HEK293 (cell line): ENCODE data around the gene ADAM8.
A peak's percentile ranks its signal among the peaks of the same experiment; 100 is the strongest.

Experiments used
- CTCF ChIA-PET: fragments of 350-600 bp; formaldehyde crosslinking; extraction: SDS; loops from one replicate; lab custom pipeline; 2021; ENCODE audit warnings: antibody characterized with exemption; lab: Yijun Ruan, JAX
- POLR2A ChIA-PET: fragments of 300-600 bp; formaldehyde crosslinking; extraction: SDS; loops from one replicate; lab custom pipeline; 2020; ENCODE audit warnings: antibody characterized with exemption, inconsistent platforms; lab: Yijun Ruan, JAX
- H3K27ac ChIP-seq: fragments of 200-500 bp; sonication (Bioruptor generic); 2 replicates; pipeline ENCODE4 v1.5.1; 2014; ENCODE audit warnings: low read depth, low read length, control low read depth, inconsistent platforms; ENCODE audit errors: extremely low read depth
- H3K36me3 ChIP-seq, 2 experiments: fragments of 200-500 bp in 1 of 2; sonication (Bioruptor generic) in 1 of 2; 1 replicate in 1 of 2; 2 replicates in 1 of 2; pipeline ENCODE4 v1.5.1; 2014 to 2017; ENCODE audit warnings: inconsistent platforms in 2 of 2, low read length in 2 of 2; ENCODE audit not compliant: control insufficient read depth in 2 of 2, insufficient read depth in 1 of 2
- H3K4me1 ChIP-seq: fragments of 200-500 bp; sonication (Bioruptor generic); 2 replicates; pipeline ENCODE4 v1.5.1; 2014; ENCODE audit warnings: mild to moderate bottlenecking, low read length, inconsistent platforms; ENCODE audit not compliant: control insufficient read depth, insufficient read depth
- H3K4me3 ChIP-seq: 2 replicates; pipeline ENCODE4 v1.5.1; 2011; ENCODE audit warnings: low read depth, mild to moderate bottlenecking, control low read depth, low read length, moderate library complexity
- H3K9me3 ChIP-seq: fragments of 200-500 bp; sonication (Bioruptor generic); 2 replicates; pipeline ENCODE4 v1.5.1; 2014; ENCODE audit warnings: low read depth, low read length, inconsistent platforms; ENCODE audit not compliant: control insufficient read depth, insufficient read depth
- EGR2 ChIP-seq: fragments of 450-650 bp; formaldehyde crosslinking; IDR thresholded peaks from 2 replicates; pipeline ENCODE4 v1.5.1; 2016; ENCODE audit warnings: low read depth, missing biosample characterization, missing genetic modification characterization
- GLIS2 ChIP-seq: fragments of 450-650 bp; formaldehyde crosslinking; IDR thresholded peaks from 2 replicates; pipeline ENCODE4 v1.5.1; 2016; ENCODE audit warnings: missing biosample characterization, missing genetic modification characterization
- HOXD13 ChIP-seq: sonication (generic); formaldehyde crosslinking; IDR thresholded peaks from 2 replicates; pipeline ENCODE4 v1.8.0; 2022; ENCODE audit warnings: missing genetic modification reagents, borderline replicate concordance
- KLF1 ChIP-seq: fragments of 450-650 bp; formaldehyde crosslinking; IDR thresholded peaks from 2 replicates; pipeline ENCODE4 v1.5.1; 2016; ENCODE audit warnings: missing biosample characterization, missing genetic modification characterization
- MEIS1 ChIP-seq: sonication (generic); formaldehyde crosslinking; IDR thresholded peaks from 2 replicates; pipeline ENCODE4 v1.8.1; 2022; ENCODE audit warnings: missing genetic modification reagents, mild to moderate bottlenecking, borderline replicate concordance
- ZBTB1 ChIP-seq: fragments of 450-650 bp; formaldehyde crosslinking; IDR thresholded peaks from 2 replicates; pipeline ENCODE4 v1.5.1; 2016; ENCODE audit warnings: missing biosample characterization, missing genetic modification characterization
- ZBTB20 ChIP-seq: fragments of 450-650 bp; formaldehyde crosslinking; IDR thresholded peaks from 2 replicates; pipeline ENCODE4 v1.5.1; 2016; ENCODE audit warnings: missing biosample characterization, missing genetic modification characterization
- ZBTB21 ChIP-seq: fragments of 450-650 bp; formaldehyde crosslinking; IDR thresholded peaks from 2 replicates; pipeline ENCODE4 v1.5.1; 2017; ENCODE audit warnings: missing biosample characterization, missing genetic modification characterization
- ZBTB8A ChIP-seq: fragments of 450-650 bp; formaldehyde crosslinking; IDR thresholded peaks from 2 replicates; pipeline ENCODE4 v1.5.1; 2016; ENCODE audit warnings: missing biosample characterization, missing genetic modification characterization
- ZIC2 ChIP-seq: fragments of 450-650 bp; formaldehyde crosslinking; IDR thresholded peaks from 2 replicates; pipeline ENCODE4 v1.5.1; 2016; ENCODE audit warnings: missing biosample characterization, missing genetic modification characterization
- ZNF121 ChIP-seq: fragments of 450-650 bp; formaldehyde crosslinking; IDR thresholded peaks from 2 replicates; pipeline ENCODE4 v1.5.1; 2016; ENCODE audit warnings: missing biosample characterization, missing genetic modification characterization
- ZNF140 ChIP-seq: fragments of 450-650 bp; formaldehyde crosslinking; IDR thresholded peaks from 2 replicates; pipeline ENCODE4 v1.5.1; 2016; ENCODE audit warnings: missing biosample characterization, missing genetic modification characterization
- ZNF239 ChIP-seq: fragments of 450-650 bp; formaldehyde crosslinking; IDR thresholded peaks from 2 replicates; pipeline ENCODE4 v1.5.1; 2016; ENCODE audit warnings: missing biosample characterization, missing genetic modification characterization
- ZNF266 ChIP-seq: fragments of 450-650 bp; formaldehyde crosslinking; IDR thresholded peaks from 2 replicates; pipeline ENCODE4 v1.5.1; 2016; ENCODE audit warnings: missing biosample characterization, missing genetic modification characterization, low read depth
- ZNF501 ChIP-seq: fragments of 450-650 bp; formaldehyde crosslinking; IDR thresholded peaks from 2 replicates; pipeline ENCODE4 v1.5.1; 2016; ENCODE audit warnings: missing biosample characterization, missing genetic modification characterization
- ZNF561 ChIP-seq: fragments of 450-650 bp; IDR thresholded peaks from 2 replicates; pipeline ENCODE4 v1.5.1; 2018; ENCODE audit warnings: missing biosample characterization, missing genetic modification characterization, borderline replicate concordance
- ZNF585B ChIP-seq: fragments of 450-650 bp; formaldehyde crosslinking; IDR thresholded peaks from 2 replicates; pipeline ENCODE4 v1.5.1; 2016; ENCODE audit warnings: missing biosample characterization, missing genetic modification characterization
- ZNF626 ChIP-seq: fragments of 450-650 bp; sonication (Bioruptor Pico); formaldehyde crosslinking; IDR thresholded peaks from 2 replicates; pipeline ENCODE4 v1.5.1; 2018; ENCODE audit warnings: missing biosample characterization, missing genetic modification characterization, inconsistent platforms
- ZNF629 ChIP-seq: fragments of 450-650 bp; formaldehyde crosslinking; IDR thresholded peaks from 2 replicates; pipeline ENCODE4 v1.5.1; 2017; ENCODE audit warnings: missing biosample characterization, missing genetic modification characterization
- ZNF747 ChIP-seq: fragments of 450-650 bp; formaldehyde crosslinking; IDR thresholded peaks from 2 replicates; pipeline ENCODE4 v1.5.1; 2016; ENCODE audit warnings: missing biosample characterization, missing genetic modification characterization
- ZNF843 ChIP-seq: fragments of 450-650 bp; formaldehyde crosslinking; IDR thresholded peaks from 2 replicates; pipeline ENCODE4 v1.5.1; 2016; ENCODE audit warnings: missing biosample characterization, missing genetic modification characterization
- TF ChIP-seq, protein P1 (sequence below): fragments of 450-650 bp; formaldehyde crosslinking; optimal IDR thresholded peaks from 2 replicates; pipeline ENCODE3; 2016; ENCODE audit warnings: missing biosample characterization, mild to moderate bottlenecking, missing genetic modification characterization
- TF ChIP-seq, protein P2 (sequence below): fragments of 450-650 bp; IDR thresholded peaks from 2 replicates; pipeline ENCODE4 v1.5.1; 2018; ENCODE audit warnings: missing biosample characterization, mild to moderate bottlenecking, missing genetic modification characterization
- TF ChIP-seq, protein P3 (sequence below): fragments of 450-650 bp; formaldehyde crosslinking; IDR thresholded peaks from 2 replicates; pipeline ENCODE4 v1.5.1; 2016; ENCODE audit warnings: missing biosample characterization, missing genetic modification characterization

Gene ADAM8

DNA sequence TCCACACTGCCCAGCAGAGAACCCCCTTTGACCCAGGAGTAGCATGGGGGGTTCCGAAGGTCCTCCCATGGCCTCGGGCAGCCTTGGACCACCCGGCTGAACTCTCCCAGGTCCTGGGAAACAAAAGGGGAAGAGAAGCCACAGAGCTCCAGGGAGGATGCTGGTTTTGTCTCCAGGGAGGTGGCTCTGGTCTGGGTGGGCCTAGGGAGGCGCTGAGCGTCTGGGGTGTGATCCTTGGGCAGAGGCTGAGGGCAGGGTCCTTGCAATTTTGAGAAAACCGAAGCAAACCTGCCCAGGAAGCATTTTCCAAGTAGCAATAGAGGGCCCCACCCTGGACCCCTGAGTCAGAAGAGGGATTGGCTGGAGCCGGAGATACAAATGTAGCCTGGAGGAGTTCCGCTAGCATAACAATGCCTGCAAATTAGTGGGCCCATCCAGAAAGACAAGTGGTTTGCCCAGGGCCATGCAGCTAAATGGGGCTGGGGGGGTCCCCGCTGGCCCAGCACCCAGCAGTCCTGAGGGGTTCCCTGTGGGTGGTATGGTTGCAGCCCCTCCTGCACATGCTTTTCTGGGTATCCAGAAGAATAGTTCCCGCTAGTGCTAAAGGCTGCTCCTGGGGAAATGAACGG lies 44.6 kb downstream of the ADAM8 start:
- POLR2A ChIA-PET: no interaction called here
- CTCF ChIA-PET: no interaction called here
- no peaks in the 10 kb centered on the region for H3K9me3 ChIP-seq
- TF ChIP-seq KLF1 (tag by site-specific recombination): peak; percentile 9; the same call in 1 of the 2 replicates
- TF ChIP-seq ZNF266 (tag by site-specific recombination): no peak
- TF ChIP-seq ZBTB21 (tag by site-specific recombination): no peak
- TF ChIP-seq ZNF629 (tag by site-specific recombination): no peak
- no peak for TF ChIP-seq ZNF501 (tag by site-specific recombination)
- TF ChIP-seq ZNF843 (tag by site-specific recombination): no peak
- no peaks in the 10 kb centered on the region for H3K4me1 ChIP-seq
- no peaks in the 10 kb centered on the region for H3K36me3 ChIP-seq
- H3K27ac ChIP-seq: no peak overlapping the region
- no peak overlapping the region for H3K4me3 ChIP-seq

DNA sequence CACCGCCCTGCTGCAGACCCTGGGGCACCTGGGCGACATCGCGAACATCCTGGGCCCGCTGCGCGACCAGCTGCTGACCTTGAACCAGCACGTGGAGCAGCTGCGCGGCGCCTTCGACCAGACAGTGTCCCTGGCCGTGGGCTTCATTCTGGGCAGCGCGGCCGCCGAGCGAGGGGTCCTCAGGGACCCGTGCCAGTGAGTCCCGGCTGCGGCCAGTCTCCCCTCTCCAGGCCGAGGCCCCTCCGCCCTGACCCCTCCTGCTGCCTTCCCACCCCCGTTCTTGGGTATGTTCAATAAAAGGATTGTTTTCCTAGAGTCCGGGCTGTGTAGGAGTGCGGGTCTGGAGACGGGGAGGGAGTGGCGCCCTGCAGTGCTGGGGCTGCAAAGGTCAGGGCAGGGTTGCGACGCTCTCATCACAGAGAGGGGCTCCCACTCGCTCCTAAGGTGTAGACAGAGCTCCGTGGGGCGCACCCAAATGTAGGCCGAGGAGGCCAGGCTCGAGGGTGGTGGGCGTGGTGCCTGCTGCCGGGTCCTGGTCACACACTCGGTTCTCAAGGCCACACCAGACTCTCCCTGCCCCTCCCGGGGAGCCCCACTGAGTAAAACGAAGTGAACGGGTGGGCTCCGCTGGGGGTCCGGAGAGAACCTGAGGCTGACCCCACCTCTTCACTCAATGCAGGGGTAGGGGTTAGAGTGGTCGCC lies 45.3 kb downstream of the ADAM8 start:
- H3K4me1 ChIP-seq: no peaks in the 10 kb centered on the region
- H3K36me3 ChIP-seq: no peaks in the 10 kb centered on the region
- no peak overlapping the region for H3K4me3 ChIP-seq
- POLR2A ChIA-PET: no interaction called here
- no peaks in the 10 kb centered on the region for H3K9me3 ChIP-seq
- 0 out of 2 replicates have a peak, but pooled peaks have one; percentile 12 for TF ChIP-seq EGR2
- peak; percentile 40; the same call in 1 of the 2 replicates for TF ChIP-seq GLIS2
- TF ChIP-seq ZNF747 (tag by site-specific recombination): no peak
- H3K27ac ChIP-seq: no peak overlapping the region
- CTCF ChIA-PET: interaction anchor here (0.7 kb wide), 1 partner anchor 16 kb away, joined by 3 read pairs; no protein-coding TSS in a partner anchor

DNA sequence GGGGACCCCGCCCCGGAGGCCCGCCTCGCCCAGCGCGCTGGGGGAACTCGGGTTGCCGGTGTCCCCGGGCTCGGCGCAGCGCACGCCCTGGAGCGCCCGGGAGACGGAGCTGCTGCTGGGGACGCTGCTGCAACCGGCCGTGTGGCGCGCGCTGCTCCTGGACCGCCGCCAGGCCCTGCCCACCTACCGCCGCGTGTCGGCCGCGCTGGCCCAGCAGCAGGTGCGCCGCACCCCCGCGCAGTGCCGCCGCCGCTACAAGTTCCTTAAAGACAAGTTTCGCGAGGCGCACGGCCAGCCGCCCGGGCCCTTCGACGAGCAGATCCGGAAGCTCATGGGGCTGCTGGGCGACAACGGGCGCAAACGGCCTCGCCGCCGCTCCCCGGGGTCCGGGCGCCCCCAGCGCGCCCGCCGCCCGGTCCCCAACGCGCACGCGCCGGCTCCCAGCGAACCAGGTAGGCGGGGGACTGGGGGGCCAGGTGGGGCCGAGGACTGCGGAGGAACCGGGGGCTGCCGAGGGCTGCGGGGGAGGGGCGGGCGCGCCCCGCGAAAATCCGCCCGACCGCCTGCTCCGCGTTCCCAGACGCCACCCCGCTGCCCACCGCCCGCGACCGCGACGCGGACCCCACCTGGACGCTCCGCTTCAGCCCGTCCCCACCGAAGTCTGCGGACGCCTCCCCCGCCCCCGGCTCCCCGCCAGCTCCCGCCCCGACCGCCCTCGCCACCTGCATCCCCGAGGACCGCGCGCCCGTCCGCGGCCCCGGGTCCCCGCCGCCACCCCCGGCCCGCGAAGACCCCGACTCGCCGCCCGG lies 46.1 kb downstream of the ADAM8 start:
- Histone ChIP-seq H3K9me3 (no peaks in the 10 kb centered on the region), H3K27ac (peak overlapping the region; percentile 46; the same call in 1 of the 2 replicates), H3K4me3 (no peak overlapping the region), H3K4me1 (no peaks in the 10 kb centered on the region), H3K36me3 (no peaks in the 10 kb centered on the region)
- POLR2A ChIA-PET: no interaction called here
- CTCF ChIA-PET: interaction anchor here (0.7 kb wide), 1 partner anchor 15 kb away, joined by 3 read pairs; no protein-coding TSS in a partner anchor
- TF ChIP-seq MEIS1 (no peak), ZIC2 (tag by site-specific recombination) (0 out of 2 replicates have a peak, but pooled peaks have one; percentile 16), HOXD13 (no peak), ZBTB1 (tag by site-specific recombination) (no peak), ZNF121 (tag by site-specific recombination) (no peak), ZNF561 (tag by site-specific recombination) (peak; percentile 55; the same call in 1 of the 2 replicates), ZNF626 (tag by site-specific recombination) (no peak), ZNF585B (no peak), ZBTB20 (tag by site-specific recombination) (peak; percentile 37; the same call in 1 of the 2 replicates), ZNF140 (tag by site-specific recombination) (no peak), ZBTB8A (0 out of 2 replicates have a peak, but pooled peaks have one; percentile 22), ZNF239 (tag by site-specific recombination) (no peak)
- TF ChIP-seq, protein P1, sequence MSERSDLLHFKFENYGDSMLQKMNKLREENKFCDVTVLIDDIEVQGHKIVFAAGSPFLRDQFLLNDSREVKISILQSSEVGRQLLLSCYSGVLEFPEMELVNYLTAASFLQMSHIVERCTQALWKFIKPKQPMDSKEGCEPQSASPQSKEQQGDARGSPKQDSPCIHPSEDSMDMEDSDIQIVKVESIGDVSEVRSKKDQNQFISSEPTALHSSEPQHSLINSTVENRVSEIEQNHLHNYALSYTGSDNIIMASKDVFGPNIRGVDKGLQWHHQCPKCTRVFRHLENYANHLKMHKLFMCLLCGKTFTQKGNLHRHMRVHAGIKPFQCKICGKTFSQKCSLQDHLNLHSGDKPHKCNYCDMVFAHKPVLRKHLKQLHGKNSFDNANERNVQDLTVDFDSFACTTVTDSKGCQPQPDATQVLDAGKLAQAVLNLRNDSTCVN: peak; percentile 30
- TF ChIP-seq, protein P2, sequence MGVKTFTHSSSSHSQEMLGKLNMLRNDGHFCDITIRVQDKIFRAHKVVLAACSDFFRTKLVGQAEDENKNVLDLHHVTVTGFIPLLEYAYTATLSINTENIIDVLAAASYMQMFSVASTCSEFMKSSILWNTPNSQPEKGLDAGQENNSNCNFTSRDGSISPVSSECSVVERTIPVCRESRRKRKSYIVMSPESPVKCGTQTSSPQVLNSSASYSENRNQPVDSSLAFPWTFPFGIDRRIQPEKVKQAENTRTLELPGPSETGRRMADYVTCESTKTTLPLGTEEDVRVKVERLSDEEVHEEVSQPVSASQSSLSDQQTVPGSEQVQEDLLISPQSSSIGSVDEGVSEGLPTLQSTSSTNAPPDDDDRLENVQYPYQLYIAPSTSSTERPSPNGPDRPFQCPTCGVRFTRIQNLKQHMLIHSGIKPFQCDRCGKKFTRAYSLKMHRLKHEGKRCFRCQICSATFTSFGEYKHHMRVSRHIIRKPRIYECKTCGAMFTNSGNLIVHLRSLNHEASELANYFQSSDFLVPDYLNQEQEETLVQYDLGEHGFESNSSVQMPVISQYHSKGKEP (tag by site-specific recombination): peak; percentile 74; the same call in 1 of the 2 replicates
- TF ChIP-seq, protein P3, sequence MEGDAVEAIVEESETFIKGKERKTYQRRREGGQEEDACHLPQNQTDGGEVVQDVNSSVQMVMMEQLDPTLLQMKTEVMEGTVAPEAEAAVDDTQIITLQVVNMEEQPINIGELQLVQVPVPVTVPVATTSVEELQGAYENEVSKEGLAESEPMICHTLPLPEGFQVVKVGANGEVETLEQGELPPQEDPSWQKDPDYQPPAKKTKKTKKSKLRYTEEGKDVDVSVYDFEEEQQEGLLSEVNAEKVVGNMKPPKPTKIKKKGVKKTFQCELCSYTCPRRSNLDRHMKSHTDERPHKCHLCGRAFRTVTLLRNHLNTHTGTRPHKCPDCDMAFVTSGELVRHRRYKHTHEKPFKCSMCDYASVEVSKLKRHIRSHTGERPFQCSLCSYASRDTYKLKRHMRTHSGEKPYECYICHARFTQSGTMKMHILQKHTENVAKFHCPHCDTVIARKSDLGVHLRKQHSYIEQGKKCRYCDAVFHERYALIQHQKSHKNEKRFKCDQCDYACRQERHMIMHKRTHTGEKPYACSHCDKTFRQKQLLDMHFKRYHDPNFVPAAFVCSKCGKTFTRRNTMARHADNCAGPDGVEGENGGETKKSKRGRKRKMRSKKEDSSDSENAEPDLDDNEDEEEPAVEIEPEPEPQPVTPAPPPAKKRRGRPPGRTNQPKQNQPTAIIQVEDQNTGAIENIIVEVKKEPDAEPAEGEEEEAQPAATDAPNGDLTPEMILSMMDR (tag by site-specific recombination): no peak
